Right cardiac atrium (tissue), 5 donors: Measurements from ENCODE around the gene PPM1J. TPM values are rescaled to one million over a fixed set of nuclear protein-coding genes. Genes with fewer than 3 reads are reported as not detected.

Source experiments
- ATAC-seq, 2 donors: fragments of 200-7000 bp; cut with Tn5 transposase; one replicate each; pipeline versions ENCODE4 v1.8.0 to v1.9.1; 2020; ENCODE audit warnings: moderate library complexity in 2 of 2, mild to moderate bottlenecking in 1 of 2
- DNase-seq, 3 donors: peaks; one replicate each; pipeline ENCODE4 v3.0.0-alpha.2; 2020
- H3K27ac ChIP-seq: one replicate; pipeline ENCODE4 v1.5.1; 2013; ENCODE audit warnings: mild to moderate bottlenecking, low read length, control low read depth, moderate library complexity
- H3K27me3 ChIP-seq: one replicate; pipeline ENCODE4 v1.6.1; 2013; ENCODE audit not compliant: control insufficient read depth, insufficient read depth
- H3K4me1 ChIP-seq: one replicate; pipeline ENCODE4 v1.6.1; 2013; ENCODE audit warnings: low read length; ENCODE audit not compliant: control insufficient read depth, insufficient read depth
- H3K4me3 ChIP-seq: one replicate; pipeline ENCODE4 v1.5.1; 2013; ENCODE audit warnings: low read length, control low read depth
- H3K9me3 ChIP-seq: one replicate; pipeline ENCODE4 v1.6.1; 2013; ENCODE audit warnings: low read length; ENCODE audit not compliant: control insufficient read depth
- WGBS: extraction: QIAGEN DNeasy Blood & Tissue Kit; methylation state at CpG from one replicate; pipeline ENCODE4 v1.1.7; 2013; 5-methylcytosine and 5-hydroxymethylcytosine counted together
- intact Hi-C, 4 donors: fragments of 100-400 bp; cut with DNase I; formaldehyde crosslinking; loops; one replicate each; pipeline versions ENCODE4 v1.11.0 to v1.14.0; 2022 to 2023
- polyA plus RNA-seq: library from polyadenylated mRNA; stranded (reverse); fragments of 200-250 nt; gene quantifications from one replicate; pipeline ENCODE4 v1.2.3, GENCODE V29; 2013
- total RNA-seq, 4 donors: library from RNA; stranded (reverse); fragmentation: NEBNext Ultra II Directional; extraction: Animal tissue kit (Norgen Biotek cat#: 25700); gene quantifications; one replicate each; pipeline ENCODE4 v1.2.1, GENCODE V29; 2021
- donor health status: healthy with polysubstance abuse.
- donor health status: DM: no; HTN: yes; CAD: no.
- donor health status: DM: no; HTN: no; CAD: no.
- donor health status: DM: no; HTN: yes; CAD: no; lungs with severe emphysema.
- donor health status: DM: yes; HTN: yes; CAD: no.

Gene PPM1J
- total and polyA plus RNA-seq, 5 donors, result 5.5 to 9.0 (median 6.4) TPM

DNA sequence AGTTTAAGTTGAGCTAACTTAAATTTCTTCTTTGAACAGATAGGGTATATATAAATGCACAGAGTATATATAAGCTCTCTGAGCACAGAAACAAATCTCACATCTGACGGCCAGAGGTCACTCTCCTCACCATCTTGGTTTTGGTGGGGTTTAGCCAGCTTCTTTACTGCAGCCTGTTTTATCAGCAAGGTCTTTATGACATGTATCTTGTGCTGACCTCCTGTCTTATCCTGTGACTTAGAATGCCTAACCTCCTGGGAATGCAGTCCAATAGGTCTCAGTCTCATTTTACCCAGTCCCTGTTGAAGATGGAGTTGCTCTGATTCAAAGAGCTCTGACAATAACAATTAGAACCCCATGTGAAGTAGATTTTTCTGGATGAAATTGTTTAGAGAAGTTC lies 42.3 kb downstream of the PPM1J start:
- H3K4me1 ChIP-seq, result no peaks in the 10 kb centered on the region

GRCh38 chr1:112672009-112672408 lies 43.1 kb downstream of the PPM1J start:
- ATAC-seq (no peak), DNase-seq (no peak)
- intact Hi-C loops, result loop anchor here in 2 of 4 donors (5.0 to 10.0 kb wide), 2 partner anchors 35 to 47 kb away; partner anchors contain the start of gene RHOC (in 1 of the 2)
- Histone ChIP-seq H3K4me3 (no peak overlapping the region), H3K9me3 (no peaks in the 10 kb centered on the region), H3K4me1 (no peaks in the 10 kb centered on the region), H3K27me3 (no peaks in the 10 kb centered on the region), H3K27ac (no peak overlapping the region)
- 66% methylated on average over 2 of the region's 2 CpGs for WGBS

More for the DNA sequence above, 42.3 kb downstream of the PPM1J start:
- Histone ChIP-seq H3K4me3 (no peak overlapping the region), H3K27me3 (no peaks in the 10 kb centered on the region), H3K9me3 (no peaks in the 10 kb centered on the region), H3K27ac (no peak overlapping the region)
- DNase-seq (no peak), ATAC-seq (no peak)
- 82% methylated on average over 1 of the region's 1 CpG for WGBS
- intact Hi-C loops, result loop anchor here in 2 of 4 donors (5.0 to 10.0 kb wide), 2 partner anchors 34 to 48 kb away; partner anchors contain the start of gene RHOC (in 1 of the 2)

GRCh38 chr1:112666946-112667345 lies 48.2 kb downstream of the PPM1J start:
- no peak overlapping the region for H3K4me3 ChIP-seq
- no peaks in the 10 kb centered on the region for H3K27me3 ChIP-seq
- no peak overlapping the region for H3K27ac ChIP-seq
- ATAC-seq, result no peak
- H3K9me3 ChIP-seq, result no peaks in the 10 kb centered on the region
- no peak for DNase-seq
- intact Hi-C loops, result no loop called here
- 94% methylated on average over 2 of the region's 2 CpGs for WGBS
- H3K4me1 ChIP-seq, result no peaks in the 10 kb centered on the region

DNA sequence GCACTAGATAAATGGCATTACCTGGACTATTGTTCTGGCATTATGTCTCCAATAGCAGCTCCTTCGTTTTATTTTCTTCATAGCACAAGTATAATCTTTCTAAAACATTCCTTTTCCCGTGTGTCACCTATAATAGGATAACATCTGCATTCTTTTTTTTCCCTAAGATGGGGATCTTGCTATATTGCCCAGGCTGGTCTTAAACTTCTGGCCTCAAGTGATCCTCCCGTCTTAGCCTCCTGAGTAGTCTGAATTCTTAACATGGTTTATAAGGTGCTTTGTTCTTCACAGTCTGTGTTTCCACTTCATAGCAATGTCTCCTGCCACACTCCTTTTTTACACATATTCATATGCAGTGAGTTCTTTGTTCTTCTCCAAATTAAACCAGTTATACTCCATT lies 49.3 kb downstream of the PPM1J start:
- no peak overlapping the region for H3K27ac ChIP-seq
- DNase-seq (no peak), ATAC-seq (no peak)
- H3K27me3 ChIP-seq, result no peaks in the 10 kb centered on the region
- 76% methylated on average over 3 of the region's 3 CpGs for WGBS
- no peak overlapping the region for H3K4me3 ChIP-seq
- H3K9me3 ChIP-seq, result no peaks in the 10 kb centered on the region
- H3K4me1 ChIP-seq, result no peaks in the 10 kb centered on the region
- intact Hi-C loops, result no loop called here

Other genes starting within 250 kb of the PPM1J start
- gene WNT2B, start 206.4 kb downstream of the PPM1J start, total RNA-seq, result 10 to 100 TPM in 3 of 4 donors, 1 to 10 TPM in 1; 7.1 to 14.1 (median 11.9) TPM
- 3.5 TPM for gene WNT2B, start 206.4 kb downstream of the PPM1J start, polyA plus RNA-seq
- 10 to 100 TPM; 13.7 to 18.9 (median 16.3) TPM for gene ST7L, start 96.2 kb downstream of the PPM1J start, total RNA-seq
- gene ST7L, start 96.2 kb downstream of the PPM1J start, polyA plus RNA-seq, result 7.2 TPM
- gene CAPZA1, start 95.5 kb downstream of the PPM1J start, total RNA-seq, result 10 to 100 TPM; 30.2 to 53.4 (median 43.4) TPM
- 22.3 TPM for gene CAPZA1, start 95.5 kb downstream of the PPM1J start, polyA plus RNA-seq
- gene MOV10, start 40.7 kb downstream of the PPM1J start, total RNA-seq, result 10 to 100 TPM; 14.1 to 20.3 (median 18.3) TPM
- 19.4 TPM for gene MOV10, start 40.7 kb downstream of the PPM1J start, polyA plus RNA-seq
- gene RHOC, start 8.2 kb downstream of the PPM1J start, total RNA-seq, result 100 to 1,000 TPM; 169 to 222 (median 209) TPM
- 262 TPM for gene RHOC, start 8.2 kb downstream of the PPM1J start, polyA plus RNA-seq
- gene SLC16A1, start 240.9 kb upstream of the PPM1J start, total RNA-seq, result 100 to 1,000 TPM in 1 of 4 donors, 10 to 100 TPM in 3; 62.7 to 123 (median 68.6) TPM
- gene SLC16A1, start 240.9 kb upstream of the PPM1J start, polyA plus RNA-seq, result 35.4 TPM